ENCODE results near the gene FAM3C.

GRCh38 chr7:121344497-121344896 is 51.6 kb downstream of the FAM3C start:
- TF ChIP-seq CTCF (conservative IDR thresholded peaks at IDR 0.05; ENCODE audit: low read depth, low read length), result no peak
- TF ChIP-seq EZH2phosphoT487 (IDR thresholded peaks at IDR 0.05; ENCODE audit: borderline replicate concordance, low read length), result no peak
- TF ChIP-seq EZH2 (IDR thresholded peaks at IDR 0.05; ENCODE audit: low read length, unreplicated experiment), result no peak
